ENCODE results near the gene TTC21B. TPM values are rescaled to one million over a fixed set of nuclear protein-coding genes. Genes with fewer than 3 reads are reported as not detected.
A peak's percentile ranks its signal among the peaks of the same experiment; 100 is the strongest.
"Not testable (repeated sequence)": the region's sequence is repeated elsewhere in the genome, so short reads cannot be mapped to it uniquely, and the experiment has no call there.

TTC21B gene
- total and polyA plus RNA-seq, 8 donors = 5.4 to 14.7 (median 9.2) TPM

- no peak for FAIRE-seq
- Histone ChIP-seq H3K27ac (no peak overlapping the region), H3K9me3 (no peaks in the 10 kb centered on the region), H3K27me3 (no peaks in the 10 kb centered on the region), H3K4me3 (no peak overlapping the region), H3K36me3 (no peaks in the 10 kb centered on the region), H3K4me1 (no peaks in the 10 kb centered on the region)
- intact Hi-C loops (cut with DNase I) = loop anchor here in 1 of 3 donors (10.0 kb wide), 1 partner anchor 466 kb away; no protein-coding TSS in a partner anchor
- WGBS, 2 donors = 87 to 94% methylated on average over 2 of the region's 2 CpGs
- no peak for ATAC-seq
- no peak for DNase-seq
- TF ChIP-seq, protein P1, sequence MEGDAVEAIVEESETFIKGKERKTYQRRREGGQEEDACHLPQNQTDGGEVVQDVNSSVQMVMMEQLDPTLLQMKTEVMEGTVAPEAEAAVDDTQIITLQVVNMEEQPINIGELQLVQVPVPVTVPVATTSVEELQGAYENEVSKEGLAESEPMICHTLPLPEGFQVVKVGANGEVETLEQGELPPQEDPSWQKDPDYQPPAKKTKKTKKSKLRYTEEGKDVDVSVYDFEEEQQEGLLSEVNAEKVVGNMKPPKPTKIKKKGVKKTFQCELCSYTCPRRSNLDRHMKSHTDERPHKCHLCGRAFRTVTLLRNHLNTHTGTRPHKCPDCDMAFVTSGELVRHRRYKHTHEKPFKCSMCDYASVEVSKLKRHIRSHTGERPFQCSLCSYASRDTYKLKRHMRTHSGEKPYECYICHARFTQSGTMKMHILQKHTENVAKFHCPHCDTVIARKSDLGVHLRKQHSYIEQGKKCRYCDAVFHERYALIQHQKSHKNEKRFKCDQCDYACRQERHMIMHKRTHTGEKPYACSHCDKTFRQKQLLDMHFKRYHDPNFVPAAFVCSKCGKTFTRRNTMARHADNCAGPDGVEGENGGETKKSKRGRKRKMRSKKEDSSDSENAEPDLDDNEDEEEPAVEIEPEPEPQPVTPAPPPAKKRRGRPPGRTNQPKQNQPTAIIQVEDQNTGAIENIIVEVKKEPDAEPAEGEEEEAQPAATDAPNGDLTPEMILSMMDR (IDR thresholded peaks at IDR 0.05) = no peak
Observed at GRCh38 chr2:165871025-165871424, 82.6 kb downstream of the TTC21B start.

DNA sequence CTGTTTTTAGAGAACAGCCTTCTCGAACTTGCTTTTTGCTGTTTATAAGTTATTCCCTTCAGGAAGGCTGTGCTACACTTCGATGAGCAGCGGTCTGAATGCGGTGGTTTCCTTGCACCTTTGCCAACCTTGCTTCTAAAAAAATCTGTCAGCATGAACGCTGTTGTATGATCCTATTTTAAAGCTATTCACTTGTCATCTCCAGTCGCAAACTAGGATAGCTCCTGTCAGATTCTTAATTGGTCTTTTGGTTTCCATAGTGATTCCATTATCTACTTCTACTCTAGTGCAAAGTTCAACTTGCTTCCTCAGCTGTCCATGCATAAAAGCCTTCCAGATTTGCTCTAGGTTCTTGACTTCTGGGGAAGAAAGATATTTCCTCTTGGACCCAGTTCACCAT is 83.2 kb downstream of the TTC21B start:
- H3K27me3 ChIP-seq = no peaks in the 10 kb centered on the region
- no peaks in the 10 kb centered on the region for H3K4me1 ChIP-seq
- DNase-seq = no peak
- intact Hi-C loops (cut with DNase I) = loop anchor here in 1 of 3 donors (10.0 kb wide), 1 partner anchor 466 kb away; no protein-coding TSS in a partner anchor
- WGBS, 2 donors = 86 to 95% methylated on average over 6 of the region's 6 CpGs
- no peak for FAIRE-seq
- H3K4me3 ChIP-seq = no peak overlapping the region
- TF ChIP-seq, protein P1 (IDR thresholded peaks at IDR 0.05) = no peak
- no peaks in the 10 kb centered on the region for H3K9me3 ChIP-seq
- no peaks in the 10 kb centered on the region for H3K36me3 ChIP-seq
- no peak overlapping the region for H3K27ac ChIP-seq
- ATAC-seq = peak in 1 of 4 donors; percentile 15

DNA sequence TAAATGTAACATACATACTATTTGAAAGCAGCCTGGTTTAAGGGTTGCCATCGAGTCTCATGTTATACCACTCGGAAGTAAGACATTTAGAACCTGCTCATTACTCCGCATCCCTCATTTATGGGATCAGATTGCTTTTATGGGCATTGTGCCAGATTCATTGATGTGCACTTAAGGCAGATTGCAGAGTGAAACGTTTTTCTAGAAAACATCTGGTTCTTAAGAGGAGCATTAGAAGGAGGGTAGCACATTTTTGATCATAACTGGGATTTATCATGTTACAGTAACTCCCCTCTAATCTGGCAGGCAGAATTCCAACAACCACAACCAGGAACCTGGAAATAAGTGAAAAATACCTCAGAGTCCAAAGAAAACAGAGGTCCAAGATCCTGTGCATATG is 85.4 kb downstream of the TTC21B start:
- Histone ChIP-seq H3K27me3 (no peaks in the 10 kb centered on the region), H3K36me3 (no peaks in the 10 kb centered on the region), H3K9me3 (no peaks in the 10 kb centered on the region), H3K27ac (no peak overlapping the region), H3K4me3 (no peak overlapping the region), H3K4me1 (no peaks in the 10 kb centered on the region)
- TF ChIP-seq, protein P1 (IDR thresholded peaks at IDR 0.05) = no peak
- FAIRE-seq = no peak
- no peak for DNase-seq
- intact Hi-C loops (cut with DNase I) = loop anchor here in 1 of 3 donors (10.0 kb wide), 1 partner anchor 473 kb away; no protein-coding TSS in a partner anchor
- 63 to 72% methylated on average over 4 of the region's 4 CpGs for WGBS, 2 donors
- no peak for ATAC-seq

DNA sequence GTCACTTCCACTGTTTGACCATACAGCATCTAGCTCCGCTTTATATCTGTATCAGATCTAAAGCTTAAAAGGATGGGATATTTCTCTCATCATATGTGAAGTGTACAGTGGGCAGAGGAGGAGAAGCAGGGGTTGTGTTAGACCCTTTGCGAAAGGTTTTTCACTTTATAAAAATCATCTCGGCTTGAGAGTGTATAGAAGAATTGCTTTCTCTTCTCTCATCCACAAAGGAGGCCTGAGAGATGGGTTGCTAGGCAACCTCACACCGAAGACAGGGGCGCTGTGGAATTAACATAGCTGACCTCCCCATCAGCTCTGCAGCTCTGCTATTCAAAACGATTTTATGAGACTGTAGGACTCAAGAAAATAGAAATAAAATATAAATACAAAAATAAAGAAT is 89.3 kb downstream of the TTC21B start:
- TF ChIP-seq, protein P1 (IDR thresholded peaks at IDR 0.05) = no peak
- no peaks in the 10 kb centered on the region for H3K4me1 ChIP-seq
- H3K27ac ChIP-seq = no peak overlapping the region
- H3K36me3 ChIP-seq = no peaks in the 10 kb centered on the region
- no peak for DNase-seq
- no peak overlapping the region for H3K4me3 ChIP-seq
- no peak for ATAC-seq
- H3K27me3 ChIP-seq = no peaks in the 10 kb centered on the region
- WGBS, 2 donors = 73% methylated on average over 6 of the region's 6 CpGs
- no peak for FAIRE-seq
- no peaks in the 10 kb centered on the region for H3K9me3 ChIP-seq
- intact Hi-C loops (cut with DNase I) = loop anchor here in 1 of 3 donors (10.0 kb wide), 1 partner anchor 469 kb away; no protein-coding TSS in a partner anchor

- intact Hi-C loops (cut with DNase I) = loop anchor here in 1 of 3 donors (10.0 kb wide), 1 partner anchor 469 kb away; no protein-coding TSS in a partner anchor
- ATAC-seq (no peak), FAIRE-seq (no peak), DNase-seq (no peak)
- Histone ChIP-seq H3K27me3 (no peaks in the 10 kb centered on the region), H3K4me1 (no peaks in the 10 kb centered on the region), H3K4me3 (no peak overlapping the region), H3K27ac (no peak overlapping the region), H3K9me3 (no peaks in the 10 kb centered on the region), H3K36me3 (no peaks in the 10 kb centered on the region)
- TF ChIP-seq, protein P1 (IDR thresholded peaks at IDR 0.05) = no peak
- WGBS, 2 donors = 89 to 90% methylated on average over 5 of the region's 5 CpGs
Observed at GRCh38 chr2:165863810-165864261, 89.7 kb downstream of the TTC21B start.

GRCh38 chr2:165861083-165861482 is 92.5 kb downstream of the TTC21B start:
- FAIRE-seq, ATAC-seq, H3K27ac ChIP-seq, H3K36me3 ChIP-seq, DNase-seq, H3K9me3 ChIP-seq, H3K4me3 ChIP-seq, H3K4me1 ChIP-seq, H3K27me3 ChIP-seq: not testable (repeated sequence)
- intact Hi-C loops (cut with DNase I) = loop anchor here in 1 of 3 donors (10.0 kb wide), 1 partner anchor 466 kb away; no protein-coding TSS in a partner anchor
- 97 to 98% methylated on average over 2 of the region's 2 CpGs for whole genome bisulfite sequencing, 2 donors

GRCh38 chr2:165859723-165860122 is 93.9 kb downstream of the TTC21B start:
- WGBS, 2 donors = 82 to 93% methylated on average over 2 of the region's 2 CpGs
- intact Hi-C loops (cut with DNase I) = loop anchor here in 1 of 3 donors (10.0 kb wide), 1 partner anchor 465 kb away; no protein-coding TSS in a partner anchor
- not testable (repeated sequence) for FAIRE-seq

More at GRCh38 chr2:165859723-165860122, 93.9 kb downstream of the TTC21B start:
- not testable (repeated sequence) for H3K4me3 ChIP-seq, ATAC-seq, H3K27ac ChIP-seq, H3K9me3 ChIP-seq, H3K27me3 ChIP-seq, H3K4me1 ChIP-seq, H3K36me3 ChIP-seq, DNase-seq

Data from pancreas (tissue), 10 donors.